Neuron (in vitro differentiated cells): ENCODE data around the gene LCMT2.
A peak's percentile ranks its signal among the peaks of the same experiment; 100 is the strongest.

Experiments used
- H2AFZ ChIP-seq: one replicate; pipeline ENCODE4 v1.6.1; 2013; ENCODE audit warnings: low read depth, mild to moderate bottlenecking, inconsistent platforms, low read length, moderate library complexity
- H3K27me3 ChIP-seq: one replicate; pipeline ENCODE4 v1.6.1; 2013; ENCODE audit warnings: low read length; ENCODE audit not compliant: insufficient read depth
- H3K36me3 ChIP-seq: one replicate; pipeline ENCODE4 v1.6.1; 2013; ENCODE audit warnings: low read length; ENCODE audit not compliant: insufficient read depth
- H3K4me1 ChIP-seq: one replicate; pipeline ENCODE4 v1.6.1; 2013; ENCODE audit warnings: low read length; ENCODE audit not compliant: insufficient read depth
- H3K4me3 ChIP-seq: 2 replicates; pipeline ENCODE4 v1.5.1; 2013; ENCODE audit warnings: mild to moderate bottlenecking, low read length, moderate library complexity
- H3K9me3 ChIP-seq: one replicate; pipeline ENCODE4 v1.6.1; 2013; ENCODE audit warnings: low read length

LCMT2 gene

GRCh38 chr15:43277231-43277823 lies 53.0 kb downstream of the LCMT2 start:
- H3K27me3 ChIP-seq: peaks cover 11% of the 10 kb centered on the region
- no peaks in the 10 kb centered on the region for H3K4me1 ChIP-seq
- H3K36me3 ChIP-seq: no peaks in the 10 kb centered on the region
- H3K9me3 ChIP-seq: no peaks in the 10 kb centered on the region
- H3K4me3 ChIP-seq: no peak overlapping the region
- H2AFZ ChIP-seq: no peak overlapping the region

DNA sequence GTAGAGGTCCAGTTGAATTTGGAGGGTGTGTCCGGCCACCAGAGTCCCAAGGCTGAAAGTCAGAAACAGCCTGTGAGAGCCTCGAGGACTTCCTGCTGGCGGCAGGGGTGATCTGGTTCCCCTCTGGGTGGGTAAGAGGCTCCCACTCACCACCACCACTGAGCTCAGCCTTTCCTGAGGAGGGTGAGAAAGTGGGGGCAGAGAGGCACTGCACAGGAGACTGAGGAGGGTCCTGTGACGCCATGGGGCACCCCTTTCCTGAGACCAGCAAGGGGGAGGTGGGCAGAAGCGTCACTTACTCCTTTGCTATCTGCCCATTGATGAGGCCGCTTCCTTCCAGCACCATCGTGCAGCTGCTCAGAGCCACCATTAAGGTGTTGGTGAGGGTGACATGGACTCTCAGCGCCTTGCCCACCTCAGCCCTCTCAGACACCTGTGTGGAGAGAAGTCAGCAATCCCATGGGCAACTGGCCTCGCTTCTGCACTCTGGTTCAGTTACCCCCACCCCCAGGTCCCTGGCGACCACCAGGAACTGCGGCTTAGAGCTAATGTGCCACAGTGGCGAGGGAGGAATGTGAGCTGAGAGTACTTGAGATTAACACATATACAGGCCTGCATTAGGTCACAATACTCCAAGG lies 53.7 kb downstream of the LCMT2 start:
- Histone ChIP-seq H3K9me3 (no peaks in the 10 kb centered on the region), H3K27me3 (peaks cover 11% of the 10 kb centered on the region), H3K4me3 (no peak overlapping the region), H3K4me1 (no peaks in the 10 kb centered on the region), H2AFZ (peak overlapping the region; percentile 16), H3K36me3 (no peaks in the 10 kb centered on the region)

DNA sequence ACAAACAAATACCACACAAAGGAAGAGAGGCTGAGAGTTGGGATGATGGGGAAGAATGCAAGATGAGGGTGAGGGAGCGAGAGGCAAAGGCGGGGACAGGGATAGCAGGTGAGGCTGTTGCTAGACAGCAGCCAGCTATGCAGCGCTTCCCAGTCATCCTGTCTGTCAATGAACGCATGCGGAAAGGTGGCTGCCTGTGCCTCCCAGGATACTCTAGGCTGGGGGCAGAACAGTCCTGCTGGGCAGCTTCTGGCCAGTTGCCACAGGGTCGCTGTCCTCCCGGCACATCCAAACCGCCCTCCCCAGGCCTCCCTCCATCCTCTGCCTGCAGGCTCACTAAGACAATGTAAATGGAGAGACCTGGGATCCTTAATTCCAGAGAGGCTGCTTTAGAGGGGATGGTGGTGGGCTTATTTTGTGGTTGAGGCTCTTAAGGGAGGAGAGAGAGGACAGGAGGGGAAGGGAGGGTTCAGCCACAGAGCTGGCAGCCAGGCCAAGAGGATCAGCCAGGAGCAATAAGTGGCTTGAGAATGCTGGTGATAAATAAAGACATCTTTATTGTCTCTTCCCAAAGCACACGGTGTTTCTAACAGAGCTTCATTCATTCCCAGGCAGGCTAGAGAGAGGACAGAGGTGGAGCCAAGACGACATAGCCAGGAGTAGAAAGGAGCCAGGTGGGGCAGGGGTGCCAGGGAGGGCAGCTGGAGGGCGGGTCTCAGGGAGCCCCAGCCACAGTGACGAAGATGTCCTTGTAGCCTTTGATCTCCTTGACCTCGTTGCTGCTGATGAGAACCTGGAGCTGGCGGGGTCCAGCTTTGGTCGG lies 54.4 kb downstream of the LCMT2 start:
- no peaks in the 10 kb centered on the region for H3K36me3 ChIP-seq
- no peaks in the 10 kb centered on the region for H3K9me3 ChIP-seq
- H3K4me3 ChIP-seq: no peak overlapping the region
- H3K27me3 ChIP-seq: peaks cover 11% of the 10 kb centered on the region
- H2AFZ ChIP-seq: peak overlapping the region; percentile 16
- no peaks in the 10 kb centered on the region for H3K4me1 ChIP-seq

DNA sequence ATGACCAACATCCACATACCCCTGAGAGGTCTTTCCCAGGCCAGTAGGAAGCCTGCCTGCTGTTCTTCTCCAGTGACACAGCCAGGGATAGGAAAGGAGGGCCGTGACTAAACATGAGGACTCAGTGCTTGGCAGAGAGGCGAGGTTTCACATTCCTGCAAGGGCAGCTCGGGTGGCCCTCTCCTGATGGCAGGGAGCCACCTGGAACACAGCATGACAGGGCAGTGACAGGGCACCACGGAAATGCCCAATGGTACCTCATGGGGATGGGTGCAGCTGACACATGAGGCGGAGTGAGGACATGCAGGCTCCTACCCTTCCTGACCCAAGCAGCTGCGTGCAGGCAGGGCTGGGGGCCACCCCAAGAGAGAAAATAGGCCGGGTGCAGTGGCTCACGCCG lies 56.2 kb downstream of the LCMT2 start:
- no peak overlapping the region for H3K4me3 ChIP-seq
- H3K27me3 ChIP-seq: peaks cover 13% of the 10 kb centered on the region
- H3K9me3 ChIP-seq: no peaks in the 10 kb centered on the region
- H3K4me1 ChIP-seq: no peaks in the 10 kb centered on the region
- no peak overlapping the region for H2AFZ ChIP-seq
- H3K36me3 ChIP-seq: no peaks in the 10 kb centered on the region
